ENCODE data around the gene FAM174B.
"Not testable (repeated sequence)": the region's sequence is repeated elsewhere in the genome, so short reads cannot be mapped to it uniquely, and the experiment has no call there.

The FAM174B gene

GRCh38 chr15:92617549-92618520, 37.7 kb downstream of the FAM174B start:
- DNase-seq, result no peak

DNA sequence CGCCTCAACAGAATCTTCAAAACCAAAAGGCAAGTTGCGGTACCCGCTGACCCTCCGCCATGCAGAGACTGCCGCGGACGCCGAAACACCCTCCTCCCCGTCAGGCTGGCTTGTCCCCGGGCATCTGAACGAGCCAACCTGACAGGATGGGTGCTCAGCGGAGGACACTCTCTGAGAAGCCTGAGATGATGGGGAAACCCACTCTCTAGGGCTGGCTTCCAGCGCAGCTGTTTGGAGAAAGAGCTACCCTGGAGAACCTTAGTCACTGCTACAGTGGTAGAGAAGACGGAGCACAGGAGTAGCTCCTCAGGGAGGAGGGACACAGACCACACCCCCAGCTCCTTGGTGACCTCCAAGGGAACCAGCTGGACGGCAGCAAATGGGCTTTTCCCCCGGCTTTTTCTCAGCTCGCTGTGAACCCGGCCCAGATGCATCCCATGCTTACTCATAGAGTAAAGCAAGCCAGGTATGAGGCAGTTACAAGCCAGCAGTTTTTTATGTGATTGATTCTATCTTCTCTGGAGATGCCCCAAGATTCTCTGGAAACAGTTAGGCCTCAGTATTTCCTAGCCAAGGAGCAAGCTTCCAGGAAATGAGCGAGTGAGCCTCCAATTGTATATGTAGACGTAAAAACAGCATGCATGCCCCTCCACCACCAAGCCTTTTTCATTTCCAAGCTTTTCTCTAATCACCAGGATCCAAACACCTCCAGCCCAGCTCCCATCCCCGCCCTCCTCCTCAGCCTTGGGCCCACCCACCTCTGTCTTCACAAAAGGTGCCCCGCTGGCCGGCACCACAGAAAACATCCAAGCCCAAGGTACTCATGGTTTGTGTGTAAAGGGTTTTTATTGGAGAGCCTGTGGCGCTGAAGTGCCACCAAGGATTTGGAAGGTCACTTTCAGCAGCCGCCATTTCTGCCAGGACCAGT, 38.7 kb downstream of the FAM174B start:
- DNase-seq, result no peak

GRCh38 chr15:92614791-92615785, 40.5 kb downstream of the FAM174B start:
- DNase-seq, result no peak

- DNase-seq, result no peak
These were observed 41.3 kb downstream of the FAM174B start for GRCh38 chr15:92614301-92614700.

DNA sequence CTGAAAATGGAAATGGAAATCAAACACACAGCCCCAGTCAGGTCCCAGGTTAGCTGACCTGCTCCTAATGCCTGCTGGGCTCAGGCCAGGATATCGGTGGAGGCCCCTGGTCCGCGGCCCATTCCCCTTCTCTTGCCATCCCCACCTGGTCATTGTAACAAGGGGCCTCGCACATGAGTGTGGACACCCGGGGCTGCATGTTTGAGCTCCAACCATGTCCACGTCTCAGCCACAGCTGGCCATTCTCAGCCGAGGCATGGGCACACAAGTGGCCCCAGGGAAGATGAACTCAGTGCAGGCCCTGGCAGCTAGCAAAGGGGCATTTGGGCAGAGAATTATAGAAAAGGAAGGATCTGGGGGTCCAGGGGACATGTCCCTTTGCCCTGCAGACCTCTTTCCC, 41.7 kb downstream of the FAM174B start:
- no peak for DNase-seq

DNA sequence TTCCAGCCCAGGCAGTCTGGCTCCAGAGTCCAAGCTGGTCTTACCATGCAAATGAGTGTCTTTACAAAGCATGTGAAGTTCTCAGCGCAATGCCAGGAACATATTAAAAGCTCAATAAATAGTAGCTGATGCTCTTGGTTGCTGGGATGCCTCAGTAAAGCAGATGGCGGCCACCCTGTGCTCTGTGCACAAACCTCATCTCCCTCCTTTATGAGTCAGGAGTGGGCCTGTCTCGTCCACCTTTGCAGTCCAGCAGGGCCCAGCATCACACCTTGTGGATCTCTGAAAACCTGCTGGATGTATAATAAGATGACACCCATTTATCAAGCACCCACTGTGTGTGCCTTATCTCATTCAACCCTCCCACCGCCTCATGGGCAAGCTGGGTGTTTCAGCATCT, 42.7 kb downstream of the FAM174B start:
- DNase-seq, result no peak

- DNase-seq, result no peak
These were observed 43.4 kb downstream of the FAM174B start for GRCh38 chr15:92611995-92612745.

GRCh38 chr15:92611150-92611549, 44.4 kb downstream of the FAM174B start:
- DNase-seq, result no peak

DNA sequence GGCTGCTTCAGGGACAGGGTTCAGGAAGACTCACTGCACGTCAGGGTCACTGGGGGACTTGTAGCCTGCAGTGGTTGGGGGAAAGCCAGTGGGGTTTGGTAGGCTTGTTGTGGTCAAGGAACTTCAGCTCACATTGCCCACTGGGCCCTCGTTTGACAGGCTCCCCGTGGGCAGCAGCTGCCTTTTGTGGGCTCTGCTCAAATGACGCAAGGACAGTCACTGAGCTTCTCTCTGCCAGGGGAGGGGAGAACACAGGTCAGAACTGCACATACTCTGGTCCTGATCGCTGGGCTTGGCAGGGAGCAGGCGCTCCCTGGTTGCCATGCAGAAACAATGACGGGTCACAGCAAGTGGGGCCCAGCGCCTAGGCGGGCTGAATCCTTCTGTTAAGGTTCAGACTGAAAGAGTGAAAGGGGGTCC, 45.5 kb downstream of the FAM174B start:
- no peak for DNase-seq

DNA sequence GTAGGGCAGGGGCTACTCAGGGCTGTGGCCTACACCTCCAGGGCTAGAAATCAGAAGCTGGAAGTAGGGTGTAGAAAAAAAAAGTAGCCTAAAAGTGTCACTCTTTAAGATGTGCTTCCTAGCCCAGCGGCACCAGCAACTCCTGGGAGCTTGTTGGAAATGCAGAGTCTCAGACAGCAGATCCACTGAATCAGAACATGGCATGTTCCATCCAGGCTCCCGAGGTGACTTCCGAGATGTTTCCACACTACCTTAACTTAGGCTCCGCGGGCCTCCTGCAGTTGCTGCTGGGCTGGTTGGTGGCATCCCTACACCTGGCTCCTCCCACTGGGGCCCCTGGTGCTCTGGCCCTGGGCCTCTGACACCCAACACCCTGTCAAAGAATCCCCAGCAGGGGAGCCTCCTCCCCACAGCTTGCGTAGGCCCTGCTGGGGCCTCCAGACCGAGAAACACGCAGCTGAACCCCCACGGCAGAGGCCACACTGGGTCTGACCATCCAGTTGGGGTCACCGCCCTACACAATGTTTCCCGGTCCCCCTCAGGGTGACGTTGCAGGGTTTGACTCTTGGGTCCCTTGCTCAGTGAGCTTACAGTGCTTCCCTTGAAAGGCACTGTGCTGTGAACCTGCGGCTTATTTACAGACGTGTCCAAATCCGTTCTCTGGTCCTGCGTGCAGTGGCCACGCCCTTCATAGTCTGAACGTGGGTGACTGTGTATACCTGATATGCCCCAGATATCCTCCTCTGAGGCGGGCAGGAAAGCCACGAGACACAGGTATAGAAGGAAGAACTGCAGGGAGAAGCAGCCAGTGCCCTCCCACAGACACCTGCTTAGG, 46.5 kb downstream of the FAM174B start:
- DNase-seq, result no peak

DNA sequence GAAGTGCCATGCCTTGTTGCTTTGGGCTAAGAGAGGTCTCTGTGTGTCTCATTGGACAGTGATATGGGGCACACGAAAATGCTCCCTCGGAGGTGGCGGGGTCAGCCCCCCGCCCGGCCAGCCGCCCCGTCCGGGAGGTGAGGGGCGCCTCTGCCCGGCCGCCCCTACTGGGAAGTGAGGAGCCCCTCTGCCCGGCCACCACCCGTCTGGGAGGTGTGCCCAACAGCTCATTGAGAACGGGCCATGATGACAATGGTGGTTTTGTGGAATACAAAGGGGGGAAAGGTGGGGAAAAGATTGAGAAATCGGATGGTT, 48.8 kb downstream of the FAM174B start:
- not testable (repeated sequence) for DNase-seq

- DNase-seq, result no peak
These were observed 49.3 kb downstream of the FAM174B start for GRCh38 chr15:92606126-92606835.

GRCh38 chr15:92605225-92605944, 50.2 kb downstream of the FAM174B start:
- DNase-seq, result no peak

DNA sequence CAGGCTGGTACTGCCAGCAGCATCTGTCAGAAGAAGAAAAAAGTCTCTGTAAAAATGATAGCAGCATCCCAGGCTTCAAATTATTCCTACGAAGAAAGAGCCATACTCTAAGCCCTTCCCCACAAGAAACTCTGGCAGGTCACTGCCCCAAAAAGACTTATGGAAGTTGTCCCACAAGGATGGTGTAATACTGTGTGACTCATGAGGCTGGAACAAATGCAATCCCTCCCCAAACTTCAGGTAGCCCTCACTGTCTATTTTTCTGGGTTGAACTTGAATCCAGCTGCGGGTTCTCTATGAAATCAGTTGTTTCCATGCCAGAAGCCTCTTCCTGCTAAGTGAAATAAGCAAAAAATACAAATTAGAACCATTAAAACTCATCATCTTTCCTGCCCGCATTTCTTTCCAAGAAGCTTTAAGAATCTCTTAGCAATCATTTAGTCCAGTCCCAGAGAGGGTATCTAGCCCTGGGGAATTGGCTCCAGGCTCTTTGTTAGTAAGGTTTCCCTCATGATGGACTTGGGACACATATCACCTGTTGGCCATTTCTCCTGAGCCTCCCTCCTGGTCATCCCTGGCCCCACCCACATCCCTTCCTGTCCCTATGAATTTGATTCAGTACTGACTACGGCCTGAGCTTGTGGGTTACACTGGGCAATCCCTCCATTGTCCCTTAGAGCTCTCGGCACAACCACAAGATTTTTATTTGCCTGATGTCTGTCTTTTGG, 51.7 kb downstream of the FAM174B start:
- DNase-seq, result no peak

DNA sequence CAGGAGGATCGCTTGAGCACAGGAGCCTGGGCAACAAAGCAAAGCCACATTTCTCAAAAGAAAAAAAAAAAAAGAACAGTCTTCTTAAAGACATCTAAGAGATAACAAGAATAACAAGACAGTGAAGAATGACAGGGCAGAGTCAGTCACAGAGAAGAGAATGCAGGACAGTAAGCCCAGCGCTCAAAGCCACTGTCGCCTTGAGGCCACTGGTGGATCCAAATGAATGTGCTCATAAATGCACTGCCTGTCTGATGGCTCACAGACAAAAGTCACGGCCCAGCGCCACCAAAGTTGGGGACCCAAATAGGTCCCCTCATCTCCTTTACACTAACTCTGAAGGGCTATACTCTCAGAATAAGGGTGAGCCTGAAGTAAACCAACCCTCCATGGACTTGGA, 52.3 kb downstream of the FAM174B start:
- DNase-seq, result no peak

GRCh38 chr15:92602267-92602593, 53.3 kb downstream of the FAM174B start:
- no peak for DNase-seq

DNA sequence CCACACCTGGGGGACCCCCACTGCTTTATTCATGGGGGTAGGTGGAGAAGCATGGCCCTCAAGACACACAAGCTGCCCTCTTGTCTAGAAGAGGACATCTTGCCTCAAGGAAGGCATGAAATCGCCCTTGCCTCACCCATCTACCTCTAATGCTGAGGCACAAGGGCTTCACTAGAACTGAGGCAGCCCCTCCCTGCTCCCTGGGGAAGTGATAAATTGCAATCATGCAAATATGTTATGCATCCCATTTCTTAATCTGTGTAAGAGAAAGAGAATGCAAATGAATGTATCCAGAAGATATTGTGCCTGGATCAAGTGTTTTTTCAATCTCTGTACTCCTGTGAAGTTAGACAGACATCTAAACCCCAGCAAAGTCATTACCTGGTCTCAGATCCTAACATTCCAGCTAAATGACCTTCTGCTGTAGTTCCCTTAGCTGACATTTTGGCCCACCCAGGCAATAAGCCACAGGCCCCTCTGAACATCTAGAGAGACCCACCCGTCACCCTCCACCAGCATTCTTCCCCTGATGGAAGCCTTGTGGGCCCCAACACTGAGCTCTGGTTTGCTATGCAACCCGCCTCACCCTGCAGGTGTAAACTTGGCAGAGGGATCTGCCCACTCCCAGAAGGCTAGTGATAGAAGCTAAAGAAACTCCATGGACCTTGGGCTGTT, 53.8 kb downstream of the FAM174B start:
- DNase-seq, result no peak

DNA sequence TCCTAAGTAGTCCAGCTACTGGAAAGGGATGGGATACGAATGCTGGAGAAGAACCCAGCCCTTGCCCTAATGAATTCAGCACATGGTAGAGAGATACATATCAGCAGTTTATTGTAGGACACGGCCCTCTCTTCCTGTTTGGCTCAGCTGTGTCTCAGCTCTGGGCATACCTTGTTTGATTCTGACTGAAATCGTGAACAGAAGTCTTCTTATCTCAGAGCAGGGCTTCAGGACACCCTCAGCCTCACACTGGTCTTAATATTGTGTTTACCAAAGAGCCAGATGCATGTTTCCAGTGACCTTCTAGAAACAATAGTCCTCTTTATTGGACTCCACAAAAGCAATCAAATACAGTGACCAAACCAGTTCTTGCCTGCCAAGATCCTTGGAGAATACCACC, 54.7 kb downstream of the FAM174B start:
- no peak for DNase-seq

Measured in T-helper 1 cell (primary cell).